Epithelial cell of alveolus of lung (primary cell): Measurements from ENCODE around the gene H1-8. TPM values are rescaled to one million over a fixed set of nuclear protein-coding genes. Genes with fewer than 3 reads are reported as not detected.

Experiments
- total RNA-seq: library from RNA; depleted of rRNA; stranded (reverse); fragments of >200 nt; gene quantifications from 2 replicates; pipeline ENCODE4 v1.2.1, GENCODE V29; 2015

The H1-8 gene, protein sequence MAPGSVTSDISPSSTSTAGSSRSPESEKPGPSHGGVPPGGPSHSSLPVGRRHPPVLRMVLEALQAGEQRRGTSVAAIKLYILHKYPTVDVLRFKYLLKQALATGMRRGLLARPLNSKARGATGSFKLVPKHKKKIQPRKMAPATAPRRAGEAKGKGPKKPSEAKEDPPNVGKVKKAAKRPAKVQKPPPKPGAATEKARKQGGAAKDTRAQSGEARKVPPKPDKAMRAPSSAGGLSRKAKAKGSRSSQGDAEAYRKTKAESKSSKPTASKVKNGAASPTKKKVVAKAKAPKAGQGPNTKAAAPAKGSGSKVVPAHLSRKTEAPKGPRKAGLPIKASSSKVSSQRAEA
- total RNA-seq: not detected in 2 replicates

DNA sequence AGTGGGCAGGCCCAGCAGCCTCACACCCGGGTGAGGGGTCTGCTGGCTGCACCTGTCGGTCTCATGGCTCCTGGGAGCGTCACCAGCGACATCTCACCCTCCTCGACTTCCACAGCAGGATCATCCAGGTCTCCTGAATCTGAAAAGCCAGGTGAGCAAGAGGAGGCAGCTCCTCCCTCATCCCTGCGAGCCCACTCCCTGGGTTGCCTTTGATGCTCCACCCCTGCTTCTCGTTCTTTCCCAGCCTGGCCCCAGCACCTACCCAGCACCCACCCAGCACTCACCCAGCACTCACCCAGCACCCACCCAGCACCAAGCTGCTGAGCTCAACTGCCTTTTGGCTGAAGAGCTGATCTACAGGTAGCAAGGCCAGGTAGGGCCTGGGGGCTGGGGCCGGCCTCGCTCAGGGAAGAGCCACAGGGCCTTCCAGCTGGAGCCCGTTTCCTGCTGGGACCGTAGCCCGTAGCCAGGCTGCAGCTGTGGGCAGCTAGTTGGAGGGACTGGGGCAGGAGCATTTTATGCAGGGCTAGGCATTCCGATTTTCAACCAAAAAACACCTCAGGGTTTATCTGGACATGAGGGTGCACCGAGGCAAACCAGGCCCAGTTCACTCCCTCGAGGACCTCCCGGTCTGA lies at the start of gene H1-8:
Gene H1-8 (plus strand): TSS at position 20 of the 635 bp plus-strand sequence. CDS start 44 bp downstream, at position 64.

DNA sequence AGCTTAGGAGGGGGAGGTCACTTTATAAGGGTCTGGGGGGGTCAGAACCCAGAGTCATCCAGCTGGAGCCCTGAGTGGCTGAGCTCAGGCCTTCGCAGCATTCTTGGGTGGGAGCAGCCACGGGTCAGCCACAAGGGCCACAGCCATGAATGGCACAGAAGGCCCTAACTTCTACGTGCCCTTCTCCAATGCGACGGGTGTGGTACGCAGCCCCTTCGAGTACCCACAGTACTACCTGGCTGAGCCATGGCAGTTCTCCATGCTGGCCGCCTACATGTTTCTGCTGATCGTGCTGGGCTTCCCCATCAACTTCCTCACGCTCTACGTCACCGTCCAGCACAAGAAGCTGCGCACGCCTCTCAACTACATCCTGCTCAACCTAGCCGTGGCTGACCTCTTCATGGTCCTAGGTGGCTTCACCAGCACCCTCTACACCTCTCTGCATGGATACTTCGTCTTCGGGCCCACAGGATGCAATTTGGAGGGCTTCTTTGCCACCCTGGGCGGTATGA lies 14.3 kb upstream of the H1-8 start, which contains the start of gene RHO:
Gene RHO (plus strand): TSS at position 51 of the 512 bp plus-strand sequence. CDS start 95 bp downstream, at position 146.

Other genes with a start within 250 kb of the H1-8 start
- gene EFCAB12, start 114.5 kb upstream of the H1-8 start, total RNA-seq: 4.8 TPM in 1 of 2 replicates, not detected in the other
- gene MBD4, start 103.2 kb upstream of the H1-8 start, total RNA-seq: 16.9 and 45.4 TPM in 2 replicates
- 19.3 and 83.1 TPM in 2 replicates for gene IFT122, start 103.0 kb upstream of the H1-8 start, total RNA-seq
- gene RHO, start 14.5 kb upstream of the H1-8 start, total RNA-seq: not detected in 2 replicates
- gene PLXND1, start 63.5 kb downstream of the H1-8 start, total RNA-seq: 61.4 and 149 TPM in 2 replicates